ENCODE results near the gene EXOC4. TPM values are rescaled to one million over a fixed set of nuclear protein-coding genes. Genes with fewer than 3 reads are reported as not detected.

EXOC4 gene
- total RNA-seq, 1 experiment from 2014 or later = 71.0 TPM

DNA sequence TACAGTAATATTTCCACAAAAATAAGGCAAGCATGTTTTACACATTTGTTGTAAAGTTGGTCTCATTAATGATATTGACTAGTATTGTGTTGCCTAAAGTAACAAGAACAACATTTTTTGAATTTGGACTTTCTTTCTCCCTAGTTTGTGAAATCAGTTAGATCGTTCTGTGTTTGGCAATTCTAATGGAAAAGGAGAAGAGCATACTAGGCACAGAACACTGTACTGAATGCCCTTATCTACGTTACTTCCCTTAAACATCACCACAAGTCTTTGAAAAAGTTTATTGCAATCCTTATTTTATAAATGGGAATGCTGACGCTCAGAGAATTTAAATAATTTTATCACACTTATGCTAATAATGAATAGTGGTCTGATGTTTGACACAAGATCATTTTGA is 372.2 kb downstream of the EXOC4 start:
- ATAC-seq = no peak
- DNase-seq (ENCODE audit: low read depth, low spot score) = no peak
- no peaks in the 10 kb centered on the region for H3K4me1 ChIP-seq (ENCODE audit: control insufficient read depth, insufficient read depth, low read length)
- no peak overlapping the region for H3K27ac ChIP-seq (ENCODE audit: low read length)
- H3K4me3 ChIP-seq (ENCODE audit: low read depth in 2 of 2, low read length in 2 of 2) = no peak overlapping the region
- in situ Hi-C loops (cut with HindIII; ENCODE audit: low pct_unique_long_range_greater_than_20kb, low sequenced_read_pairs) (no loop called here), intact Hi-C loops (cut with micrococcal nuclease; ENCODE audit: unreplicated experiment) (no loop called here)
- no peaks in the 10 kb centered on the region for H3K27me3 ChIP-seq (ENCODE audit: control insufficient read depth, insufficient read depth, low read length)
- TF ChIP-seq POLR2AphosphoS5 (IDR thresholded peaks at IDR 0.05; ENCODE audit: low read depth, low read length) = no peak
- TF ChIP-seq TCF7L2 (IDR thresholded peaks at IDR 0.05; ENCODE audit: low read depth, low read length) = no peak
- TF ChIP-seq, protein P1, sequence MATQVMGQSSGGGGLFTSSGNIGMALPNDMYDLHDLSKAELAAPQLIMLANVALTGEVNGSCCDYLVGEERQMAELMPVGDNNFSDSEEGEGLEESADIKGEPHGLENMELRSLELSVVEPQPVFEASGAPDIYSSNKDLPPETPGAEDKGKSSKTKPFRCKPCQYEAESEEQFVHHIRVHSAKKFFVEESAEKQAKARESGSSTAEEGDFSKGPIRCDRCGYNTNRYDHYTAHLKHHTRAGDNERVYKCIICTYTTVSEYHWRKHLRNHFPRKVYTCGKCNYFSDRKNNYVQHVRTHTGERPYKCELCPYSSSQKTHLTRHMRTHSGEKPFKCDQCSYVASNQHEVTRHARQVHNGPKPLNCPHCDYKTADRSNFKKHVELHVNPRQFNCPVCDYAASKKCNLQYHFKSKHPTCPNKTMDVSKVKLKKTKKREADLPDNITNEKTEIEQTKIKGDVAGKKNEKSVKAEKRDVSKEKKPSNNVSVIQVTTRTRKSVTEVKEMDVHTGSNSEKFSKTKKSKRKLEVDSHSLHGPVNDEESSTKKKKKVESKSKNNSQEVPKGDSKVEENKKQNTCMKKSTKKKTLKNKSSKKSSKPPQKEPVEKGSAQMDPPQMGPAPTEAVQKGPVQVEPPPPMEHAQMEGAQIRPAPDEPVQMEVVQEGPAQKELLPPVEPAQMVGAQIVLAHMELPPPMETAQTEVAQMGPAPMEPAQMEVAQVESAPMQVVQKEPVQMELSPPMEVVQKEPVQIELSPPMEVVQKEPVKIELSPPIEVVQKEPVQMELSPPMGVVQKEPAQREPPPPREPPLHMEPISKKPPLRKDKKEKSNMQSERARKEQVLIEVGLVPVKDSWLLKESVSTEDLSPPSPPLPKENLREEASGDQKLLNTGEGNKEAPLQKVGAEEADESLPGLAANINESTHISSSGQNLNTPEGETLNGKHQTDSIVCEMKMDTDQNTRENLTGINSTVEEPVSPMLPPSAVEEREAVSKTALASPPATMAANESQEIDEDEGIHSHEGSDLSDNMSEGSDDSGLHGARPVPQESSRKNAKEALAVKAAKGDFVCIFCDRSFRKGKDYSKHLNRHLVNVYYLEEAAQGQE (IDR thresholded peaks at IDR 0.05; ENCODE audit: insufficient read depth in 1 of 2, low read depth in 2 of 2, low read length in 1 of 2) = no peak
- TF ChIP-seq, protein P2, sequence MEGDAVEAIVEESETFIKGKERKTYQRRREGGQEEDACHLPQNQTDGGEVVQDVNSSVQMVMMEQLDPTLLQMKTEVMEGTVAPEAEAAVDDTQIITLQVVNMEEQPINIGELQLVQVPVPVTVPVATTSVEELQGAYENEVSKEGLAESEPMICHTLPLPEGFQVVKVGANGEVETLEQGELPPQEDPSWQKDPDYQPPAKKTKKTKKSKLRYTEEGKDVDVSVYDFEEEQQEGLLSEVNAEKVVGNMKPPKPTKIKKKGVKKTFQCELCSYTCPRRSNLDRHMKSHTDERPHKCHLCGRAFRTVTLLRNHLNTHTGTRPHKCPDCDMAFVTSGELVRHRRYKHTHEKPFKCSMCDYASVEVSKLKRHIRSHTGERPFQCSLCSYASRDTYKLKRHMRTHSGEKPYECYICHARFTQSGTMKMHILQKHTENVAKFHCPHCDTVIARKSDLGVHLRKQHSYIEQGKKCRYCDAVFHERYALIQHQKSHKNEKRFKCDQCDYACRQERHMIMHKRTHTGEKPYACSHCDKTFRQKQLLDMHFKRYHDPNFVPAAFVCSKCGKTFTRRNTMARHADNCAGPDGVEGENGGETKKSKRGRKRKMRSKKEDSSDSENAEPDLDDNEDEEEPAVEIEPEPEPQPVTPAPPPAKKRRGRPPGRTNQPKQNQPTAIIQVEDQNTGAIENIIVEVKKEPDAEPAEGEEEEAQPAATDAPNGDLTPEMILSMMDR (IDR thresholded peaks at IDR 0.05) = no peak
- TF ChIP-seq SIN3A (IDR thresholded peaks at IDR 0.05; ENCODE audit: borderline replicate concordance, insufficient read depth, low read depth, low read length) = no peak
- no peaks in the 10 kb centered on the region for H3K9me3 ChIP-seq (ENCODE audit: control insufficient read depth, insufficient read depth, low read depth, low read length)
- no TSS peak for BruUV-seq (replicated peaks)
- CTCF ChIA-PET = no interaction called here
- H3K36me3 ChIP-seq (ENCODE audit: control insufficient read depth, insufficient read depth, low read length) = no peaks in the 10 kb centered on the region
- POLR2A ChIA-PET = no interaction called here

DNA sequence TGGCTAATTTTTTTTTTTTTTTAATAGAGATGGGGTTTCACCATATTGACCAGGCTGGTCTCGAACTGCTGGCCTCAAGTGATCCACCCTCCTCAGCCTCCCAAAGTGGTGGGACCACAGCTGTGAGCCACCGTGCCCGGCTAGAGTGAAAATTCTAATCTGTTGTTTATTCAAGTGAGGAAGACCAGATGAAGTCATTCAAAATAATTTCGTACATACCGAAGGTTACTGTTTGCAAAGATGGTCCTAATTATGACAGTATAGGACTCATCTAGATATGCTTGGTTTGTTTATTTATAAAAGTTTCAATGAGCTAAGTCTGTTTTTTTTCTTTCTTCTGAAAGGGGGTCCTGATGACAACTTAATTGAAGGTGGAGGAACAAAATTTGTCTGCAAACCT is 376.8 kb downstream of the EXOC4 start:
- CTCF ChIA-PET = no interaction called here

More for the DNA sequence above, 376.8 kb downstream of the EXOC4 start:
- Histone ChIP-seq H3K4me1 (ENCODE audit: control insufficient read depth, insufficient read depth, low read length) (no peaks in the 10 kb centered on the region), H3K9me3 (ENCODE audit: control insufficient read depth, insufficient read depth, low read depth, low read length) (no peaks in the 10 kb centered on the region), H3K4me3 (ENCODE audit: low read depth in 2 of 2, low read length in 2 of 2) (no peak overlapping the region), H3K27ac (ENCODE audit: low read length) (no peak overlapping the region), H3K27me3 (ENCODE audit: control insufficient read depth, insufficient read depth, low read length) (no peaks in the 10 kb centered on the region), H3K36me3 (ENCODE audit: control insufficient read depth, insufficient read depth, low read length) (no peaks in the 10 kb centered on the region)
- intact Hi-C loops (cut with micrococcal nuclease; ENCODE audit: unreplicated experiment) = no loop called here
- no peak for DNase-seq (ENCODE audit: low read depth, low spot score)
- POLR2A ChIA-PET = no interaction called here
- TF ChIP-seq, protein P2 (IDR thresholded peaks at IDR 0.05) = no peak
- TF ChIP-seq, protein P1 (IDR thresholded peaks at IDR 0.05; ENCODE audit: insufficient read depth in 1 of 2, low read depth in 2 of 2, low read length in 1 of 2) = no peak
- no peak for TF ChIP-seq TCF7L2 (IDR thresholded peaks at IDR 0.05; ENCODE audit: low read depth, low read length)
- TF ChIP-seq SIN3A (IDR thresholded peaks at IDR 0.05; ENCODE audit: borderline replicate concordance, insufficient read depth, low read depth, low read length) = no peak
- no peak for TF ChIP-seq POLR2AphosphoS5 (IDR thresholded peaks at IDR 0.05; ENCODE audit: low read depth, low read length)
- in situ Hi-C loops (cut with HindIII; ENCODE audit: low pct_unique_long_range_greater_than_20kb, low sequenced_read_pairs) = no loop called here
- no peak for ATAC-seq
- BruUV-seq (replicated peaks) = no TSS peak

All from Panc1 (cell line).